Tibial nerve (tissue), 4 donors: ENCODE results near the gene COA1. TPM values are rescaled to one million over a fixed set of nuclear protein-coding genes. Genes with fewer than 3 reads are reported as not detected.

Experiments
- DNase-seq, 2 donors: peaks; one replicate each; pipeline ENCODE4 v3.0.0-alpha.2; 2019; ENCODE audit warnings: low spot score in 2 of 2
- H3K27ac ChIP-seq, 4 donors: fragments of 200-600 bp; sonication (generic) in 3 of 4; one replicate each; pipeline ENCODE4 v1.5.1; 2017 to 2019; ENCODE audit warnings: mild to moderate bottlenecking in 1 of 4
- H3K27me3 ChIP-seq, 2 donors: fragments of 200-600 bp; sonication (generic) in 1 of 2; one replicate each; pipeline versions ENCODE4 v1.5.1 to v1.6.0; 2017 to 2019
- H3K36me3 ChIP-seq, 3 donors: fragments of 200-600 bp; sonication (generic); one replicate each; pipeline ENCODE4 v1.5.1; 2018 to 2019
- H3K4me1 ChIP-seq, 4 donors: fragments of 200-600 bp; sonication (generic) in 3 of 4; one replicate each; pipeline ENCODE4 v1.5.1; 2017 to 2019
- H3K4me3 ChIP-seq, 4 donors: fragments of 200-600 bp; sonication (generic) in 3 of 4; one replicate each; pipeline ENCODE4 v1.5.1; 2017 to 2019; ENCODE audit warnings: mild to moderate bottlenecking in 1 of 4, moderate library complexity in 1 of 4
- H3K9me3 ChIP-seq, 4 donors: fragments of 200-600 bp; sonication (generic) in 3 of 4; one replicate each; pipeline ENCODE4 v1.5.1; 2017 to 2019
- CTCF ChIP-seq, 5 experiments: fragments of 200-600 bp in 3 of 5; fragments of 450-650 bp in 2 of 5; sonication (generic) in 3 of 5; IDR thresholded peaks; one replicate each; pipeline ENCODE4 v1.5.1; 2016 to 2019; ENCODE audit warnings: antibody characterized with exemption in 5 of 5, mild to moderate bottlenecking in 3 of 5, moderate library complexity in 2 of 5
- EP300 ChIP-seq, 2 donors: sonication (generic); formaldehyde crosslinking; IDR thresholded peaks; one replicate each; pipeline ENCODE4 v1.6.1; 2017; ENCODE audit warnings: antibody characterized with exemption in 2 of 2, mild to moderate bottlenecking in 1 of 2
- POLR2A ChIP-seq, 2 donors: fragments of 450-650 bp; IDR thresholded peaks; one replicate each; pipeline ENCODE4 v1.6.1; 2017; ENCODE audit warnings: antibody characterized with exemption in 2 of 2, mild to moderate bottlenecking in 2 of 2, moderate library complexity in 2 of 2
- WGBS, 2 donors: methylation state at CpG; one replicate each; pipeline ENCODE4 v1.1.5; 2018; 5-methylcytosine and 5-hydroxymethylcytosine counted together
- total RNA-seq, 4 donors: library from RNA; depleted of rRNA; stranded (reverse); fragments of >200 nt; gene quantifications; one replicate each; pipeline ENCODE4 v1.1.0, GENCODE V29; 2016

Gene COA1
- total RNA-seq, 4 donors from 2014 or later, result 58.5 to 74.1 (median 64.7) TPM

- TF ChIP-seq EP300 (IDR thresholded peaks at IDR 0.05), result no peak
- TF ChIP-seq CTCF (IDR thresholded peaks at IDR 0.05), result no peak
- TF ChIP-seq POLR2A (IDR thresholded peaks at IDR 0.05), result no peak
- peaks cover 11 to 77% (median 65%) of the 10 kb centered on the region in 4 donors for H3K4me1 ChIP-seq
Measured at GRCh38 chr7:43646603-43647338, 82.6 kb downstream of the COA1 start.

GRCh38 chr7:43645699-43646226 lies 83.6 kb downstream of the COA1 start:
- no peak overlapping the region for H3K4me3 ChIP-seq
- H3K27me3 ChIP-seq, result no peaks in the 10 kb centered on the region
- 90 to 98% methylated on average over 3 of the region's 3 CpGs for WGBS, 2 donors
- H3K4me1 ChIP-seq, result peaks cover 11 to 77% (median 56%) of the 10 kb centered on the region in 4 donors
- H3K36me3 ChIP-seq, result peaks cover 0 to 19% (median 0%) of the 10 kb centered on the region in 3 donors
- TF ChIP-seq CTCF (IDR thresholded peaks at IDR 0.05), result no peak
- no peak for TF ChIP-seq EP300 (IDR thresholded peaks at IDR 0.05)
- no peak for TF ChIP-seq POLR2A (IDR thresholded peaks at IDR 0.05)
- DNase-seq, result no peak
- H3K9me3 ChIP-seq, result no peaks in the 10 kb centered on the region
- peak overlapping the region; percentile 21 to 94 (median 84) for H3K27ac ChIP-seq

More at GRCh38 chr7:43646603-43647338, 82.6 kb downstream of the COA1 start:
- Histone ChIP-seq H3K27me3 (no peaks in the 10 kb centered on the region), H3K4me3 (peak overlapping the region in 1 of 4 donors; percentile 19), H3K9me3 (no peaks in the 10 kb centered on the region), H3K36me3 (peaks cover 0 to 19% (median 0%) of the 10 kb centered on the region in 3 donors), H3K27ac (peak overlapping the region; percentile 21 to 94 (median 84))
- WGBS, 2 donors, result 24 to 39% methylated on average over 8 of the region's 8 CpGs
- DNase-seq, result no peak

GRCh38 chr7:43643846-43644245 lies 85.5 kb downstream of the COA1 start:
- H3K4me1 ChIP-seq, result peaks cover 11 to 77% (median 54%) of the 10 kb centered on the region in 4 donors
- DNase-seq, result no peak
- TF ChIP-seq EP300 (IDR thresholded peaks at IDR 0.05) (no peak), POLR2A (IDR thresholded peaks at IDR 0.05) (no peak), CTCF (IDR thresholded peaks at IDR 0.05) (no peak)
- H3K36me3 ChIP-seq, result peaks cover 0 to 19% (median 0%) of the 10 kb centered on the region in 3 donors
- no peaks in the 10 kb centered on the region for H3K27me3 ChIP-seq
- no peaks in the 10 kb centered on the region for H3K9me3 ChIP-seq
- no peak overlapping the region for H3K27ac ChIP-seq
- WGBS, 2 donors, result 79 to 85% methylated on average over 8 of the region's 8 CpGs
- H3K4me3 ChIP-seq, result no peak overlapping the region

GRCh38 chr7:43642897-43643630 lies 86.3 kb downstream of the COA1 start:
- WGBS, 2 donors, result 94 to 97% methylated on average over 12 to 13 of the region's 13 CpGs
- Histone ChIP-seq H3K27ac (no peak overlapping the region), H3K27me3 (no peaks in the 10 kb centered on the region), H3K4me3 (no peak overlapping the region), H3K9me3 (no peaks in the 10 kb centered on the region), H3K4me1 (peaks cover 11 to 77% (median 48%) of the 10 kb centered on the region in 4 donors), H3K36me3 (peaks cover 0 to 19% (median 0%) of the 10 kb centered on the region in 3 donors)
- DNase-seq, result no peak
- TF ChIP-seq POLR2A (IDR thresholded peaks at IDR 0.05) (no peak), CTCF (IDR thresholded peaks at IDR 0.05) (no peak), EP300 (IDR thresholded peaks at IDR 0.05) (no peak)
